Common myeloid progenitor, CD34-positive (primary cell): ENCODE results near the gene GALNT6.

Experiments used
- CTCF ChIA-PET: fragments of 350-600 bp; sonication (Branson Sonifier 250); formaldehyde crosslinking; loops from one replicate; lab custom pipeline; 2021; ENCODE audit warnings: antibody characterized with exemption; lab: Charles Lee
- POLR2A ChIA-PET: fragments of 350-600 bp; sonication (Branson Sonifier 250); formaldehyde crosslinking; loops from one replicate; lab custom pipeline; 2021; ENCODE audit warnings: antibody characterized with exemption; lab: Charles Lee
- DNase-seq, 3 donors: peaks; one replicate each; pipeline versions ENCODE4 v3.0.0 to v3.0.0-alpha.2; 2013
- H3K27ac ChIP-seq, 2 experiments: 1 replicate in 1 of 2; 2 replicates in 1 of 2; pipeline ENCODE4 v1.7.0; 2013; ENCODE audit warnings: inconsistent platforms in 2 of 2, low read length in 2 of 2, mild to moderate bottlenecking in 2 of 2, low read depth in 1 of 2, moderate library complexity in 1 of 2; ENCODE audit not compliant: severe bottlenecking in 2 of 2, insufficient read depth in 1 of 2, poor library complexity in 1 of 2
- H3K27me3 ChIP-seq, 5 experiments: replicated peaks in 2 of 5; 1 replicate in 3 of 5; 2 replicates in 2 of 5; pipeline versions ENCODE4 v1.6.1 to v1.7.0; 2013; ENCODE audit warnings: low read length in 4 of 5, mild to moderate bottlenecking in 2 of 5, moderate library complexity in 2 of 5, inconsistent platforms in 1 of 5; ENCODE audit not compliant: insufficient read depth in 5 of 5, control insufficient read depth in 4 of 5
- H3K36me3 ChIP-seq, 4 experiments: 1 replicate in 2 of 4; 2 replicates in 2 of 4; pipeline versions ENCODE4 v1.6.1 to v1.7.0; 2013; ENCODE audit warnings: low read length in 3 of 4, control low read depth in 1 of 4, mild to moderate bottlenecking in 1 of 4; ENCODE audit not compliant: control insufficient read depth in 4 of 4, insufficient read depth in 4 of 4
- H3K4me1 ChIP-seq, 4 experiments: 1 replicate in 3 of 4; 2 replicates in 1 of 4; pipeline versions ENCODE4 v1.6.1 to v1.7.1; 2013; ENCODE audit warnings: low read length in 3 of 4, mild to moderate bottlenecking in 3 of 4, control low read depth in 1 of 4, inconsistent platforms in 1 of 4, moderate library complexity in 1 of 4; ENCODE audit not compliant: control insufficient read depth in 4 of 4, insufficient read depth in 4 of 4; ENCODE audit errors: control extremely low read depth in 1 of 4
- H3K4me3 ChIP-seq, 7 experiments: 1 replicate in 4 of 7; 2 replicates in 3 of 7; pipeline versions ENCODE4 v1.5.1 to v1.7.0; 2013; ENCODE audit warnings: mild to moderate bottlenecking in 7 of 7, low read length in 6 of 7, moderate library complexity in 6 of 7, inconsistent platforms in 2 of 7, low read depth in 2 of 7, control low read depth in 1 of 7; ENCODE audit not compliant: insufficient read depth in 4 of 7, control insufficient read depth in 1 of 7; ENCODE audit errors: extremely low read depth in 1 of 7
- H3K9me3 ChIP-seq, 5 experiments: 1 replicate in 4 of 5; 2 replicates in 1 of 5; pipeline versions ENCODE4 v1.6.1 to v1.7.1; 2013; ENCODE audit warnings: low read length in 4 of 5, mild to moderate bottlenecking in 2 of 5, inconsistent platforms in 1 of 5, low read depth in 1 of 5, moderate library complexity in 1 of 5; ENCODE audit not compliant: control insufficient read depth in 4 of 5, insufficient read depth in 2 of 5; ENCODE audit errors: control extremely low read depth in 1 of 5
- WGBS: methylation state at CpG from one replicate; pipeline ENCODE4 v1.1.5; 2013; ENCODE audit not compliant: insufficient coverage; 5-methylcytosine and 5-hydroxymethylcytosine counted together

The GALNT6 gene

GRCh38 chr12:51406290-51406689, 15.1 kb upstream of the GALNT6 start:
- Histone ChIP-seq H3K36me3 (peaks cover 0 to 2% (median under 1%) of the 10 kb centered on the region in 4 experiments), H3K27ac (no peak overlapping the region), H3K4me3 (no peak overlapping the region), H3K27me3 (no peaks in the 10 kb centered on the region), H3K9me3 (no peaks in the 10 kb centered on the region), H3K4me1 (peaks cover 0 to 28% (median 3%) of the 10 kb centered on the region in 4 experiments)
- DNase-seq, result no peak
- 93% methylated on average over 3 of the region's 3 CpGs for WGBS
- POLR2A ChIA-PET, result no interaction called here
- CTCF ChIA-PET, result interaction anchor here (1.0 kb wide), 1 partner anchor 10 kb away, joined by 3 read pairs; no protein-coding TSS in a partner anchor

- peaks cover 0 to 2% (median under 1%) of the 10 kb centered on the region in 4 experiments for H3K36me3 ChIP-seq
- no peaks in the 10 kb centered on the region for H3K27me3 ChIP-seq
- no peak for DNase-seq
- H3K9me3 ChIP-seq, result no peaks in the 10 kb centered on the region
- no peak overlapping the region for H3K27ac ChIP-seq
- peaks cover 0 to 28% (median 3%) of the 10 kb centered on the region in 4 experiments for H3K4me1 ChIP-seq
- H3K4me3 ChIP-seq, result no peak overlapping the region
- WGBS, result 90% methylated on average over 3 of the region's 3 CpGs
- POLR2A ChIA-PET, result no interaction called here
- CTCF ChIA-PET, result interaction anchor here (1.0 kb wide), 1 partner anchor 9 kb away, joined by 3 read pairs; no protein-coding TSS in a partner anchor
Observed at GRCh38 chr12:51405801-51406207, 14.6 kb upstream of the GALNT6 start.

- DNase-seq, result no peak
- CTCF ChIA-PET, result interaction anchor here (1.4 kb wide), 1 partner anchor 38 kb away, joined by 3 read pairs; no protein-coding TSS in a partner anchor
- H3K27me3 ChIP-seq, result no peaks in the 10 kb centered on the region
- H3K36me3 ChIP-seq, result peaks cover 0 to 2% (median under 1%) of the 10 kb centered on the region in 4 experiments
- no peak overlapping the region for H3K27ac ChIP-seq
- POLR2A ChIA-PET, result no interaction called here
- H3K4me1 ChIP-seq, result peaks cover 0 to 28% (median 3%) of the 10 kb centered on the region in 4 experiments
- H3K9me3 ChIP-seq, result no peaks in the 10 kb centered on the region
- no peak overlapping the region for H3K4me3 ChIP-seq
- 100% methylated on average over 3 of the region's 3 CpGs for WGBS
Observed at GRCh38 chr12:51404627-51405026, 13.4 kb upstream of the GALNT6 start.

- Histone ChIP-seq H3K27me3 (no peaks in the 10 kb centered on the region), H3K9me3 (no peaks in the 10 kb centered on the region), H3K4me1 (peaks cover 0 to 28% (median 4%) of the 10 kb centered on the region in 4 experiments), H3K36me3 (peaks cover 0 to 1% (median 0%) of the 10 kb centered on the region in 4 experiments), H3K27ac (no peak overlapping the region), H3K4me3 (no peak overlapping the region)
- ChIA-PET POLR2A (no interaction called here), CTCF (interaction anchor here (1.4 kb wide), 1 partner anchor 37 kb away, joined by 3 read pairs; no protein-coding TSS in a partner anchor)
- WGBS, result 85% methylated on average over 4 of the region's 4 CpGs
- DNase-seq, result peak in 2 of 3 donors; percentile 56
Observed at GRCh38 chr12:51403681-51404136, 12.5 kb upstream of the GALNT6 start.

GRCh38 chr12:51403159-51403558, 12.0 kb upstream of the GALNT6 start:
- no peaks in the 10 kb centered on the region for H3K9me3 ChIP-seq
- no peaks in the 10 kb centered on the region for H3K27me3 ChIP-seq
- H3K4me3 ChIP-seq, result no peak overlapping the region
- H3K27ac ChIP-seq, result no peak overlapping the region
- ChIA-PET CTCF (interaction anchor here (1.4 to 1.7 kb wide), 3 partner anchors 16 to 129 kb away, joined by 3 to 8 read pairs (median 5); no protein-coding TSS in a partner anchor), POLR2A (no interaction called here)
- peaks cover 0 to 1% (median 0%) of the 10 kb centered on the region in 4 experiments for H3K36me3 ChIP-seq
- no peak for DNase-seq
- 89% methylated on average over 3 of the region's 6 CpGs for WGBS
- peaks cover 0 to 33% (median 6%) of the 10 kb centered on the region in 4 experiments for H3K4me1 ChIP-seq

- ChIA-PET POLR2A (interaction anchor here (0.6 kb wide), 1 partner anchor 21 kb away, joined by 3 read pairs; no protein-coding TSS in a partner anchor), CTCF (interaction anchor here (0.6 to 1.7 kb wide), 7 partner anchors 8 to 130 kb away, joined by 3 to 8 read pairs (median 3); no protein-coding TSS in a partner anchor)
- DNase-seq, result no peak
- H3K9me3 ChIP-seq, result no peaks in the 10 kb centered on the region
- no CpG with 5 or more reads among the region's 1 CpG for WGBS
- no peaks in the 10 kb centered on the region for H3K27me3 ChIP-seq
- H3K4me3 ChIP-seq, result no peak overlapping the region
- H3K4me1 ChIP-seq, result peaks cover 0 to 28% (median 6%) of the 10 kb centered on the region in 4 experiments
- H3K27ac ChIP-seq, result no peak overlapping the region
- peaks cover 0 to 1% (median 0%) of the 10 kb centered on the region in 4 experiments for H3K36me3 ChIP-seq
Observed at GRCh38 chr12:51401900-51402299, 10.7 kb upstream of the GALNT6 start.

- Histone ChIP-seq H3K27ac (no peak overlapping the region), H3K4me1 (peaks cover 0 to 24% (median 6%) of the 10 kb centered on the region in 4 experiments), H3K27me3 (no peaks in the 10 kb centered on the region), H3K9me3 (no peaks in the 10 kb centered on the region), H3K4me3 (no peak overlapping the region), H3K36me3 (peaks cover 0 to 1% (median 0%) of the 10 kb centered on the region in 4 experiments)
- no peak for DNase-seq
- 97% methylated on average over 12 of the region's 13 CpGs for WGBS
- POLR2A ChIA-PET, result interaction anchor here (0.6 kb wide), 2 partner anchors 13 to 21 kb away, joined by 3 read pairs; no protein-coding TSS in a partner anchor
- CTCF ChIA-PET, result interaction anchor here (0.6 to 1.9 kb wide), 9 partner anchors 9 to 485 kb away, joined by 3 to 9 read pairs (median 3); no protein-coding TSS in a partner anchor
Observed at GRCh38 chr12:51401486-51401885, 10.3 kb upstream of the GALNT6 start.
